GM18868 (cell line): ENCODE measurements around the gene IL1RL1.

Experiments
- ATAC-seq: cut with Tn5 transposase; IDR thresholded peaks from one replicate; pipeline ENCODE4 v1.9.1; 2021; ENCODE audit warnings: mild to moderate bottlenecking, moderate library complexity; ENCODE audit not compliant: unreplicated experiment

Gene IL1RL1

GRCh38 chr2:102334486-102334885 is 23.1 kb downstream of the IL1RL1 start:
- no peak for ATAC-seq

GRCh38 chr2:102335871-102336366 is 24.6 kb downstream of the IL1RL1 start:
- no peak for ATAC-seq

- no peak for ATAC-seq
These were observed 25.2 kb downstream of the IL1RL1 start for GRCh38 chr2:102336502-102336945.

GRCh38 chr2:102337012-102337411 is 25.6 kb downstream of the IL1RL1 start:
- no peak for ATAC-seq

- ATAC-seq, result peak; percentile 62
These were observed 26.4 kb downstream of the IL1RL1 start for GRCh38 chr2:102337481-102338386.

DNA sequence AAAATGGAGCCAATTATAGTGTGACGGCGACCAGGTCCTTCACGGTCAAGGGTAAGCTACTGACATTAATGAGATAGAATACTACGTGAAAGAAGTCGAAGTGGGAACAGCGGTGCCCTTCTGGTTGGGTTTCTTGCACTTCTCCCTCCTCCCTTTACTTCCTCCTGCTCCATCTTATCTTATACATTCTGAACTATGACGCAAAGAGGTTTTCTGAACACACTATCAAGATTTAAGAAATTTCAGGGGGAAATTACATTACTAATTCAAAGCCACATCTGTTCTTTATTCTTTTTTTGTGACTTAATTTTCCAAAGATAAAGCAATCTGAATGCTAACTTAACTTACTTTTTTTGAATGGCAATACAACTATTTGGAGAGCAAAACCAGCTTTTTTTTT is 29.4 kb downstream of the IL1RL1 start:
- no peak for ATAC-seq

DNA sequence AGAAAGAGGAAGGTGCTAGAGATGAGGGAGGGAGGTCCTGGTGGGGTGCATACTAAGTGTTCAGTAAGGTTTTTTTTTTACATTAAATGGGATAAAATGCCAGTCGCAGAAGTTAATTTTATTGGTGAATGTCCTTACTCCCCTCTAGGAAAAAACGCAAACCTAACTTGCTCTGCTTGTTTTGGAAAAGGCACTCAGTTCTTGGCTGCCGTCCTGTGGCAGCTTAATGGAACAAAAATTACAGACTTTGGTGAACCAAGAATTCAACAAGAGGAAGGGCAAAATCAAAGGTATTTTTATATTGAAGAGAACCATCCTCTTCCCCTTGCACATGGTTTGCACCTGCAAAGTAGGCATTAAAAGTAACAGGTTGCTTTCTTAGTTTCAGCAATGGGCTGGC is 31.5 kb downstream of the IL1RL1 start:
- ATAC-seq, result no peak

- no peak for ATAC-seq
These were observed 33.0 kb downstream of the IL1RL1 start for GRCh38 chr2:102344397-102344796.

- ATAC-seq, result no peak
These were observed 34.1 kb downstream of the IL1RL1 start for GRCh38 chr2:102345329-102345920.

DNA sequence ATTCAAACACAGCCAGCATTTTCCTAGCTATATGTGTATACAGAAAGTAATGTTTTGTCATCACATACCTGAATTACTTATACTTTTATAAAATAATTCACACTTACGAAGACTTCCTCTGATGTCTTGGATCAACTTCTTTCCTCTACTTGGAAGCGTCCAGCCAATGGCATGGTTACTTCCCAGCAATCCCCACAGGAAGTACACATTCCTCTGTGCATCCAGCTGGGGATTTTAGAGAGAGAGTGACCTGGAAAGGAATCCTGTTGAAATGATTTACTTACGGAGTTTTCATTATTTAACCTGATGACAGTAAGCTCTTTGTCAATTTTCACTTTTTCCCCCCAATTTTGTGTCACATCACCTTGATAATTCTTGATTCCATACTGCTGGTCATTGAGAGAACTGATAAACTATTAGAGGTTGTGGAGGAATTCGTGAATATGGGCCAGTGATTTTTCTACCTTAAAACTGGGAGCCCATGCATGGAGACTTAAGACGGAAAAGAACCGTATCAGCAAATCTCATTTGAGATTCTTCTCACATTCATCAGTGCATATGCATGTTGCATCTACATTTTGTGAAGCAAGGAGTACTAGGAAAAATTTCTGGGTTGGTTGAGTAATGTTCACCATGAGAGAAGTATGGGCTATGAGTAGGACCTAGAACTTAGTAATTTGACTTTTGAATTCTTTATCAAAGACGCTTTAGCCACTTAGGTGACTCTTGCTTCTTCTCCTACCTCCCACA is 35.2 kb downstream of the IL1RL1 start:
- no peak for ATAC-seq

- no peak for ATAC-seq
These were observed 38.9 kb downstream of the IL1RL1 start for GRCh38 chr2:102350137-102350793.

- ATAC-seq, result peak; percentile 82
These were observed 44.4 kb downstream of the IL1RL1 start, which contains the start of gene IL18R1 for GRCh38 chr2:102355526-102356380. TSS of gene IL18R1 (plus strand) at chr2:102355796. CDS start at chr2:102362661, 6,865 bp downstream.

DNA sequence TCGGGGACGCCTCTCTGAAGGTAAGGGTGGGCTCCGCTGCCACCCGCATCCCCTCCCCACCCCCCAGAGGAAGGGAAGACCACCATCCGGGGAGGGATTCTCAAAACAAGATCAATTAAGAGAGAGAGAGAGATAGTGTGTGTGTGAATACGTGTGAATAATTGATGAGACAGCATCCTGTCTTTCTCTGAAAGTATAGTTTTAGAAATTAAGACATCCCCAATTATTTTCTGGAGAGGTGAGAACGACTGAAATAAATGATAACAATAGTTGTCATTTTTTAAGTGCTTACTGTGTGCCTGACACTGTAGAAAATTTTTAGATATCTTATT is 45.0 kb downstream of the IL1RL1 start:
- ATAC-seq, result no peak

GRCh38 chr2:102356741-102357140 is 45.4 kb downstream of the IL1RL1 start:
- no peak for ATAC-seq

- peak; percentile 42 for ATAC-seq
These were observed 46.6 kb downstream of the IL1RL1 start for GRCh38 chr2:102357937-102358336.

- ATAC-seq, result no peak
These were observed 47.1 kb downstream of the IL1RL1 start for GRCh38 chr2:102358496-102358895.

DNA sequence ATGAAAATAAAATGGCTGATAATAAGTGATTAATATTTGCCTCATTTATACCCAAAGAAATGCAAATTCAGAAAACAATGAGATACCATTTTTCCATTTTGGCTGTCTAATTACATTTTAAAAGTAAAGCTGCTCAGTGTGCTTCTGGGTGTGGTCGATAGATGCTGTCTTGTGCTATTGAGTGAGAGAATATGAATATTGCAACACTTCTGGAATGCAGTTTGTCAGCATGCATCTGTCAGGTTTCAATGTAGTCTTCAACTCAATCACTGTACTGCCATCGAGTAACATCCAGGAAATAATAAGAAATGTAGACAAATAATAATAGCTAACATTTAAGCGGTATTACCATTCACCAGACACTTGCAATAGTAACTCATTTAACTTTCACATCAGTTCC is 48.2 kb downstream of the IL1RL1 start:
- no peak for ATAC-seq

DNA sequence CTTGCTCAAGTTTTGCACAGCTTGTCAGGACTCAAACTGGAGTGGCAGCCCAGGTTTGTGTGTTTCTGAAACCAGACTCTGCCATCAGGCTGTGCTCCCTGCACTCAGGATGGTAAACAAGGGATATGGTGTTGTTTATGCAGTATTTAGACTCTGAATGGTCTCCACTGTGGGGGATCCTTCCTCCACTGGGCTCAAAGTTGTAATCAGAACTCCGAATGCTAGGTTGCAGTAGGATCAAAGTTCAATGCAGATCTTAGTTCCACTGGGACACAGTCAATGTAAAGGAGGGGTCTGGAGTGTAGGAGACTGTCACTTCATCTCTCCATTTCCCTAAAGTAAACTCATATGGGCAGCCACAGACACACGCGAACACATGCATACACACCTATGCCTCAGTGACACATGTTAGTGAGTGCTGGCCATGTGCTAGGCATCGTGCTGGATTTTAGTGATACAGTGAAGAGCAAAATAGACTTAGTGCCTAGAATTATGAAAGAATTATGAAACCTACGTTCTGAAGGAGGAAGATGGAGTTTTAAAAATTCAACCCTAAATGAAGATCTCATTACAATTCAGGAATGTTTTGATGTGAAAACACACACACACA is 50.4 kb downstream of the IL1RL1 start:
- no peak for ATAC-seq

- ATAC-seq, result no peak
These were observed 54.4 kb downstream of the IL1RL1 start for GRCh38 chr2:102365763-102366162.
